Measurements from ENCODE around the gene TBC1D22B. TPM values are rescaled to one million over a fixed set of nuclear protein-coding genes. Genes with fewer than 3 reads are reported as not detected.

The TBC1D22B gene
- total RNA-seq, 4 donors from 2014 or later, result 8.0 to 9.5 (median 8.5) TPM

- DNase-seq (ENCODE audit: low spot score) (no peak), ATAC-seq (ENCODE audit: low FRiP score) (no peak)
- TF ChIP-seq, protein P1, sequence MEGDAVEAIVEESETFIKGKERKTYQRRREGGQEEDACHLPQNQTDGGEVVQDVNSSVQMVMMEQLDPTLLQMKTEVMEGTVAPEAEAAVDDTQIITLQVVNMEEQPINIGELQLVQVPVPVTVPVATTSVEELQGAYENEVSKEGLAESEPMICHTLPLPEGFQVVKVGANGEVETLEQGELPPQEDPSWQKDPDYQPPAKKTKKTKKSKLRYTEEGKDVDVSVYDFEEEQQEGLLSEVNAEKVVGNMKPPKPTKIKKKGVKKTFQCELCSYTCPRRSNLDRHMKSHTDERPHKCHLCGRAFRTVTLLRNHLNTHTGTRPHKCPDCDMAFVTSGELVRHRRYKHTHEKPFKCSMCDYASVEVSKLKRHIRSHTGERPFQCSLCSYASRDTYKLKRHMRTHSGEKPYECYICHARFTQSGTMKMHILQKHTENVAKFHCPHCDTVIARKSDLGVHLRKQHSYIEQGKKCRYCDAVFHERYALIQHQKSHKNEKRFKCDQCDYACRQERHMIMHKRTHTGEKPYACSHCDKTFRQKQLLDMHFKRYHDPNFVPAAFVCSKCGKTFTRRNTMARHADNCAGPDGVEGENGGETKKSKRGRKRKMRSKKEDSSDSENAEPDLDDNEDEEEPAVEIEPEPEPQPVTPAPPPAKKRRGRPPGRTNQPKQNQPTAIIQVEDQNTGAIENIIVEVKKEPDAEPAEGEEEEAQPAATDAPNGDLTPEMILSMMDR (IDR thresholded peaks at IDR 0.05), result no peak
Observed at GRCh38 chr6:37314487-37315156, 57.0 kb downstream of the TBC1D22B start.

DNA sequence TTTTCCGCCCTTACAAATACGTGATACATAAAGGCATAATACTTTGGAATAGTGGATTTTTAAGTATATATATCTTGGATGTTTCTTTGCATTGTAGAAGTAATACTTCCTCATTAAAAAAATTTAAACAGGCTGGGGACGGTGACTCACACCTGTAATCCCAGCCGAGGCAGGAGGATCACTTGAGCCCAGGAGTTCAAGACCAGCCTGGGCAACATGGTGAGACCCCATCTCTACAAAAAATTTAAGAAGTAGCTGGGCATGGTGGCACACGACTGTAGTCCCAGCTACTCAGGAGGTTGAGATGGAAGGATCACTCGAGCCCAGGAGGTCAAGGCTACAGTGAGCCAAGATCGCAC, 57.6 kb downstream of the TBC1D22B start:
- DNase-seq (ENCODE audit: low spot score) (no peak), ATAC-seq (ENCODE audit: low FRiP score) (no peak)
- TF ChIP-seq, protein P1 (IDR thresholded peaks at IDR 0.05), result no peak

- DNase-seq (ENCODE audit: low spot score) (no peak), ATAC-seq (ENCODE audit: low FRiP score) (no peak)
- TF ChIP-seq, protein P1 (IDR thresholded peaks at IDR 0.05), result no peak
Observed at GRCh38 chr6:37316071-37316470, 58.5 kb downstream of the TBC1D22B start.

GRCh38 chr6:37317312-37318038, 59.9 kb downstream of the TBC1D22B start:
- no peak for DNase-seq (ENCODE audit: low spot score)
- no peak for ATAC-seq (ENCODE audit: low FRiP score)
- TF ChIP-seq, protein P1 (IDR thresholded peaks at IDR 0.05), result no peak

- no peak for DNase-seq (ENCODE audit: low spot score)
- TF ChIP-seq, protein P1 (IDR thresholded peaks at IDR 0.05), result no peak
- ATAC-seq (ENCODE audit: low FRiP score), result no peak
Observed at GRCh38 chr6:37319156-37319555, 61.6 kb downstream of the TBC1D22B start.

GRCh38 chr6:37319856-37320480, 62.4 kb downstream of the TBC1D22B start:
- DNase-seq (ENCODE audit: low spot score), result no peak

More at GRCh38 chr6:37319856-37320480, 62.4 kb downstream of the TBC1D22B start:
- ATAC-seq (ENCODE audit: low FRiP score), result no peak
- TF ChIP-seq, protein P1 (IDR thresholded peaks at IDR 0.05), result no peak
